Measurements from ENCODE around the gene CGGBP1.

The CGGBP1 gene

DNA sequence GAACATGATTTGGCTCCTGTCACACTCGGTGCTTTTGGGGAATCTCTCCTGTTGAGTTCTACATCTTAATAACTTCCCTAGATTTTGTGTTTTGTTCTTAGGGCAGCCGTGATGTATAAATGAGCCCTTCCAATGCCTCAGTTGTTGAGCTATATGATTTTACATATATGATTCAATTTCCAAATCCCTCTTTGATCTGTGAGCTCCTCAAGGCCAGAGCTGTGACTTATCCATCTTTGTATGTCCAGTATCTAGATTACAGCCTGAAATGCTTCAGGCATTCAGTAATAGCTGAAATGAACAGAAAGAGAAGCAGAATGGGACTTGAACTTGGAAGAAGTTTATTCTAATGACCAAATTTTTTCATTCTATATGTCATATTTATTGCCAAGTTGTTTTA lies 26.6 kb downstream of the CGGBP1 start:
- TF ChIP-seq RARB (CRISPR knock-in tag; IDR thresholded peaks at IDR 0.05) (no peak), TOX (CRISPR knock-in tag; IDR thresholded peaks at IDR 0.05; ENCODE audit: borderline replicate concordance) (no peak), ZFP30 (CRISPR knock-in tag; IDR thresholded peaks at IDR 0.05) (no peak), ZFP3 (CRISPR knock-in tag; IDR thresholded peaks at IDR 0.05) (no peak), ZNF70 (CRISPR knock-in tag; IDR thresholded peaks at IDR 0.05) (no peak), ISL1 (CRISPR knock-in tag; IDR thresholded peaks at IDR 0.05) (no peak), GLIS3 (CRISPR knock-in tag; IDR thresholded peaks at IDR 0.05) (no peak), PPARA (CRISPR knock-in tag; IDR thresholded peaks at IDR 0.05; ENCODE audit: borderline replicate concordance) (no peak)
- TF ChIP-seq, protein P1, sequence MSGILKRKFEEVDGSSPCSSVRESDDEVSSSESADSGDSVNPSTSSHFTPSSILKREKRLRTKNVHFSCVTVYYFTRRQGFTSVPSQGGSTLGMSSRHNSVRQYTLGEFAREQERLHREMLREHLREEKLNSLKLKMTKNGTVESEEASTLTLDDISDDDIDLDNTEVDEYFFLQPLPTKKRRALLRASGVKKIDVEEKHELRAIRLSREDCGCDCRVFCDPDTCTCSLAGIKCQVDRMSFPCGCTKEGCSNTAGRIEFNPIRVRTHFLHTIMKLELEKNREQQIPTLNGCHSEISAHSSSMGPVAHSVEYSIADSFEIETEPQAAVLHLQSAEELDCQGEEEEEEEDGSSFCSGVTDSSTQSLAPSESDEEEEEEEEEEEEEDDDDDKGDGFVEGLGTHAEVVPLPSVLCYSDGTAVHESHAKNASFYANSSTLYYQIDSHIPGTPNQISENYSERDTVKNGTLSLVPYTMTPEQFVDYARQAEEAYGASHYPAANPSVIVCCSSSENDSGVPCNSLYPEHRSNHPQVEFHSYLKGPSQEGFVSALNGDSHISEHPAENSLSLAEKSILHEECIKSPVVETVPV (CRISPR knock-in tag; IDR thresholded peaks at IDR 0.05) = no peak
- TF ChIP-seq, protein P2, sequence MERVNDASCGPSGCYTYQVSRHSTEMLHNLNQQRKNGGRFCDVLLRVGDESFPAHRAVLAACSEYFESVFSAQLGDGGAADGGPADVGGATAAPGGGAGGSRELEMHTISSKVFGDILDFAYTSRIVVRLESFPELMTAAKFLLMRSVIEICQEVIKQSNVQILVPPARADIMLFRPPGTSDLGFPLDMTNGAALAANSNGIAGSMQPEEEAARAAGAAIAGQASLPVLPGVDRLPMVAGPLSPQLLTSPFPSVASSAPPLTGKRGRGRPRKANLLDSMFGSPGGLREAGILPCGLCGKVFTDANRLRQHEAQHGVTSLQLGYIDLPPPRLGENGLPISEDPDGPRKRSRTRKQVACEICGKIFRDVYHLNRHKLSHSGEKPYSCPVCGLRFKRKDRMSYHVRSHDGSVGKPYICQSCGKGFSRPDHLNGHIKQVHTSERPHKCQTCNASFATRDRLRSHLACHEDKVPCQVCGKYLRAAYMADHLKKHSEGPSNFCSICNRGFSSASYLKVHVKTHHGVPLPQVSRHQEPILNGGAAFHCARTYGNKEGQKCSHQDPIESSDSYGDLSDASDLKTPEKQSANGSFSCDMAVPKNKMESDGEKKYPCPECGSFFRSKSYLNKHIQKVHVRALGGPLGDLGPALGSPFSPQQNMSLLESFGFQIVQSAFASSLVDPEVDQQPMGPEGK (CRISPR knock-in tag; IDR thresholded peaks at IDR 0.05; ENCODE audit: borderline replicate concordance) = no peak
- TF ChIP-seq, protein P3, sequence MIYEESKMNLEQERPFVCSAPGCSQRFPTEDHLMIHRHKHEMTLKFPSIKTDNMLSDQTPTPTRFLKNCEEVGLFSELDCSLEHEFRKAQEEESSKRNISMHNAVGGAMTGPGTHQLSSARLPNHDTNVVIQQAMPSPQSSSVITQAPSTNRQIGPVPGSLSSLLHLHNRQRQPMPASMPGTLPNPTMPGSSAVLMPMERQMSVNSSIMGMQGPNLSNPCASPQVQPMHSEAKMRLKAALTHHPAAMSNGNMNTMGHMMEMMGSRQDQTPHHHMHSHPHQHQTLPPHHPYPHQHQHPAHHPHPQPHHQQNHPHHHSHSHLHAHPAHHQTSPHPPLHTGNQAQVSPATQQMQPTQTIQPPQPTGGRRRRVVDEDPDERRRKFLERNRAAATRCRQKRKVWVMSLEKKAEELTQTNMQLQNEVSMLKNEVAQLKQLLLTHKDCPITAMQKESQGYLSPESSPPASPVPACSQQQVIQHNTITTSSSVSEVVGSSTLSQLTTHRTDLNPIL (CRISPR knock-in tag; IDR thresholded peaks at IDR 0.05; ENCODE audit: low read depth) = no peak
- ATAC-seq = peak; percentile 53

DNA sequence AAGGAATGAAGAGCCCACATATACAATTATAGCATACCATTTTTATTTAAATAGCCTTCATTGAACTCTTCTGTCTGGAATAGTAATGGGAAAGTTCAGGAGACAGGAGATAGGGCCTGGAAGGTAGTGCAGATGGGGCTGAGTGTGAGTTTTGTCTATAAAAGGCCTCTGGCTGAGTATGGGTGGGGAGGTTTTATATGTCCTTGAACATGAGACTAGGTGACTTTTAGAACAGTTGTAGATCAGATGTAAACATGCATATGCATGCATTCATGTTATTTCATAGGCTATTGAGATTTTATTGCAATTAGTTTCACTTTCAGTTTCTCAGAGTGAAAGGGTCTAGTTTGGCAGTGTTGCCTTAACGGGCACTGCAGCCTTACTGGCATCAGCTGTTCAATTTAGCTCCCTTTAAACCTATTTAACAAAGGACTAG lies 27.1 kb downstream of the CGGBP1 start:
- peak; percentile 83 for ATAC-seq
- TF ChIP-seq OSR1 (CRISPR knock-in tag; IDR thresholded peaks at IDR 0.05) (no peak), ZC3H10 (CRISPR knock-in tag; IDR thresholded peaks at IDR 0.05) (no peak), PPARA (CRISPR knock-in tag; IDR thresholded peaks at IDR 0.05; ENCODE audit: borderline replicate concordance) (no peak)
- TF ChIP-seq, protein P4, sequence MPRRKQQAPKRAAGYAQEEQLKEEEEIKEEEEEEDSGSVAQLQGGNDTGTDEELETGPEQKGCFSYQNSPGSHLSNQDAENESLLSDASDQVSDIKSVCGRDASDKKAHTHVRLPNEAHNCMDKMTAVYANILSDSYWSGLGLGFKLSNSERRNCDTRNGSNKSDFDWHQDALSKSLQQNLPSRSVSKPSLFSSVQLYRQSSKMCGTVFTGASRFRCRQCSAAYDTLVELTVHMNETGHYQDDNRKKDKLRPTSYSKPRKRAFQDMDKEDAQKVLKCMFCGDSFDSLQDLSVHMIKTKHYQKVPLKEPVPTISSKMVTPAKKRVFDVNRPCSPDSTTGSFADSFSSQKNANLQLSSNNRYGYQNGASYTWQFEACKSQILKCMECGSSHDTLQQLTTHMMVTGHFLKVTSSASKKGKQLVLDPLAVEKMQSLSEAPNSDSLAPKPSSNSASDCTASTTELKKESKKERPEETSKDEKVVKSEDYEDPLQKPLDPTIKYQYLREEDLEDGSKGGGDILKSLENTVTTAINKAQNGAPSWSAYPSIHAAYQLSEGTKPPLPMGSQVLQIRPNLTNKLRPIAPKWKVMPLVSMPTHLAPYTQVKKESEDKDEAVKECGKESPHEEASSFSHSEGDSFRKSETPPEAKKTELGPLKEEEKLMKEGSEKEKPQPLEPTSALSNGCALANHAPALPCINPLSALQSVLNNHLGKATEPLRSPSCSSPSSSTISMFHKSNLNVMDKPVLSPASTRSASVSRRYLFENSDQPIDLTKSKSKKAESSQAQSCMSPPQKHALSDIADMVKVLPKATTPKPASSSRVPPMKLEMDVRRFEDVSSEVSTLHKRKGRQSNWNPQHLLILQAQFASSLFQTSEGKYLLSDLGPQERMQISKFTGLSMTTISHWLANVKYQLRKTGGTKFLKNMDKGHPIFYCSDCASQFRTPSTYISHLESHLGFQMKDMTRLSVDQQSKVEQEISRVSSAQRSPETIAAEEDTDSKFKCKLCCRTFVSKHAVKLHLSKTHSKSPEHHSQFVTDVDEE (CRISPR knock-in tag; IDR thresholded peaks at IDR 0.05) = no peak

GRCh38 chr3:88030210-88030609 lies 28.6 kb downstream of the CGGBP1 start:
- ATAC-seq = no peak
- TF ChIP-seq GLIS3 (CRISPR knock-in tag; IDR thresholded peaks at IDR 0.05) (no peak), PPARA (CRISPR knock-in tag; IDR thresholded peaks at IDR 0.05; ENCODE audit: borderline replicate concordance) (no peak), TCF4 (CRISPR knock-in tag; IDR thresholded peaks at IDR 0.05; ENCODE audit: borderline replicate concordance) (no peak), TOX (CRISPR knock-in tag; IDR thresholded peaks at IDR 0.05; ENCODE audit: borderline replicate concordance) (no peak), ZC3H10 (CRISPR knock-in tag; IDR thresholded peaks at IDR 0.05) (no peak), ZNF565 (CRISPR knock-in tag; conservative IDR thresholded peaks at IDR 0.05; ENCODE audit: low read depth) (no peak), ZNF70 (CRISPR knock-in tag; IDR thresholded peaks at IDR 0.05) (no peak), RARB (CRISPR knock-in tag; IDR thresholded peaks at IDR 0.05) (no peak), ARNTL (CRISPR knock-in tag; IDR thresholded peaks at IDR 0.05; ENCODE audit: borderline replicate concordance, low read depth) (no peak)
- TF ChIP-seq, protein P3 (CRISPR knock-in tag; IDR thresholded peaks at IDR 0.05; ENCODE audit: low read depth) = no peak

GRCh38 chr3:88028876-88029275 lies 29.9 kb downstream of the CGGBP1 start:
- no peak for ATAC-seq
- TF ChIP-seq, protein P1 (CRISPR knock-in tag; IDR thresholded peaks at IDR 0.05) = no peak
- TF ChIP-seq ZNF70 (CRISPR knock-in tag; IDR thresholded peaks at IDR 0.05) (no peak), GLIS3 (CRISPR knock-in tag; IDR thresholded peaks at IDR 0.05) (no peak), ZNF8 (CRISPR knock-in tag; IDR thresholded peaks at IDR 0.05) (no peak), ARNTL (CRISPR knock-in tag; IDR thresholded peaks at IDR 0.05; ENCODE audit: borderline replicate concordance, low read depth) (no peak), ZFP30 (CRISPR knock-in tag; IDR thresholded peaks at IDR 0.05) (no peak)
- TF ChIP-seq, protein P3 (CRISPR knock-in tag; IDR thresholded peaks at IDR 0.05; ENCODE audit: low read depth) = no peak
- TF ChIP-seq, protein P2 (CRISPR knock-in tag; IDR thresholded peaks at IDR 0.05; ENCODE audit: borderline replicate concordance) = no peak
